ENCODE results near the gene INPP4B.

INPP4B gene

GRCh38 chr4:142365391-142365790 is 480.7 kb downstream of the INPP4B start:
- DNase-seq = no peak

- DNase-seq = no peak
These were observed 482.4 kb downstream of the INPP4B start for GRCh38 chr4:142363686-142364085.

GRCh38 chr4:142361981-142362380 is 484.1 kb downstream of the INPP4B start:
- no peak for DNase-seq

- DNase-seq = no peak
These were observed 485.4 kb downstream of the INPP4B start for GRCh38 chr4:142360657-142361056.

GRCh38 chr4:142358656-142359055 is 487.4 kb downstream of the INPP4B start:
- no peak for DNase-seq

GRCh38 chr4:142356801-142357200 is 489.3 kb downstream of the INPP4B start:
- peak; percentile 43 for DNase-seq

- no peak for DNase-seq
These were observed 489.9 kb downstream of the INPP4B start for GRCh38 chr4:142356118-142356759.

GRCh38 chr4:142355421-142355930 is 490.6 kb downstream of the INPP4B start:
- no peak for DNase-seq

- peak; percentile 77 for DNase-seq
These were observed 491.2 kb downstream of the INPP4B start for GRCh38 chr4:142354794-142355420.

GRCh38 chr4:142354041-142354440 is 492.1 kb downstream of the INPP4B start:
- no peak for DNase-seq

- DNase-seq = peak; percentile 56
These were observed 492.9 kb downstream of the INPP4B start for GRCh38 chr4:142353149-142353738.

- no peak for DNase-seq
These were observed 493.4 kb downstream of the INPP4B start for GRCh38 chr4:142352712-142353111.

- DNase-seq = no peak
These were observed 494.1 kb downstream of the INPP4B start for GRCh38 chr4:142351958-142352357.

- DNase-seq = no peak
These were observed 495.2 kb downstream of the INPP4B start for GRCh38 chr4:142350871-142351270.

GRCh38 chr4:142348613-142349021 is 497.5 kb downstream of the INPP4B start:
- DNase-seq = no peak

- DNase-seq = no peak
These were observed 498.9 kb downstream of the INPP4B start for GRCh38 chr4:142347241-142347640.

- no peak for DNase-seq
These were observed 500.2 kb downstream of the INPP4B start for GRCh38 chr4:142345924-142346323.

- DNase-seq = no peak
These were observed 504.8 kb downstream of the INPP4B start for GRCh38 chr4:142341268-142341667.

GRCh38 chr4:142339053-142339452 is 507.0 kb downstream of the INPP4B start:
- no peak for DNase-seq

- no peak for DNase-seq
These were observed 509.7 kb downstream of the INPP4B start for GRCh38 chr4:142336251-142336934.

GRCh38 chr4:142334931-142335330 is 511.2 kb downstream of the INPP4B start:
- no peak for DNase-seq

- no peak for DNase-seq
These were observed 514.5 kb downstream of the INPP4B start for GRCh38 chr4:142331646-142332045.

GRCh38 chr4:142331132-142331531 is 515.0 kb downstream of the INPP4B start:
- DNase-seq = no peak

- no peak for DNase-seq
These were observed 515.8 kb downstream of the INPP4B start for GRCh38 chr4:142330311-142330710.

Data from CD4-positive, alpha-beta T cell treated with Interleukin-17A for 1 hour (primary cell).